K562 (cell line): ENCODE results near the gene TNFRSF11A. TPM values are rescaled to one million over a fixed set of nuclear protein-coding genes. Genes with fewer than 3 reads are reported as not detected.

Experiments
- ATAC-seq: fragments of 200-7000 bp; cut with Tn5 transposase; 3 replicates; pipeline ENCODE4 v1.9.1; 2020; ENCODE audit warnings: moderate library complexity
- BruUV-seq: library from RNA; stranded (reverse); fragments of 400-500 nt; replicated peaks from 2 replicates; lab custom pipeline; 2021; lab: Mats Ljungman, UMichigan
- CTCF ChIA-PET: fragments of 300-600 bp; formaldehyde crosslinking; extraction: SDS; loops from one replicate; lab custom pipeline; 2021; ENCODE audit warnings: low intra/inter-chr PET ratio; lab: Yijun Ruan, JAX
- POLR2A ChIA-PET: fragments of 300-600, 350-650 bp; sonication (Branson Sonifier 250); formaldehyde crosslinking; extraction: SDS; loops from one replicate; lab custom pipeline; 2021; ENCODE audit warnings: antibody characterized with exemption, inconsistent platforms; lab: Yijun Ruan, JAX
- DNase-seq, 4 experiments: peaks; one replicate each; pipeline versions ENCODE4 v3.0.0 to v3.0.0-alpha.2; 2011 to 2018; ENCODE audit warnings: low spot score in 3 of 4, mixed read lengths in 3 of 4; ENCODE audit errors: extremely low read depth in 1 of 4
- FAIRE-seq: peaks from 2 replicates; lab custom pipeline; 2011; peaks lifted over from hg19 to GRCh38; lab: Jason Lieb, UNC
- H2AFZ ChIP-seq: 2 replicates; pipeline ENCODE4 v1.6.0; 2011; ENCODE audit warnings: low read depth, low read length, control low read depth, inconsistent platforms
- H3K27ac ChIP-seq: fragments of 200-600 bp; 3 replicates; pipeline ENCODE4 v1.8.0; 2011; ENCODE audit warnings: low read depth, mild to moderate bottlenecking, control low read depth, inconsistent platforms, low read length, moderate library complexity, mixed read lengths; ENCODE audit errors: extremely low read depth
- H3K27me3 ChIP-seq, 2 experiments: fragments of 300-600 bp in 1 of 2; 2 replicates in 1 of 2; 3 replicates in 1 of 2; pipeline versions ENCODE4 v1.6.0 to v1.8.0; 2011; ENCODE audit warnings: inconsistent platforms in 2 of 2, low read length in 2 of 2, mild to moderate bottlenecking in 1 of 2, mixed read lengths in 1 of 2, moderate library complexity in 1 of 2; ENCODE audit not compliant: control insufficient read depth in 2 of 2, insufficient read depth in 2 of 2
- H3K36me3 ChIP-seq: fragments of 300-600 bp; 3 replicates; pipeline ENCODE4 v1.8.0; 2011; ENCODE audit warnings: mild to moderate bottlenecking, low read length, inconsistent platforms; ENCODE audit not compliant: control insufficient read depth, insufficient read depth
- H3K4me1 ChIP-seq, 2 experiments: fragments of 200-600 bp in 1 of 2; replicated peaks in 1 of 2; 2 replicates in 1 of 2; 3 replicates in 1 of 2; pipeline versions ENCODE4 v1.5.1 to v1.8.0; 2011; ENCODE audit warnings: inconsistent platforms in 2 of 2, low read length in 2 of 2, mild to moderate bottlenecking in 1 of 2, mixed read lengths in 1 of 2, moderate library complexity in 1 of 2; ENCODE audit not compliant: control insufficient read depth in 2 of 2, insufficient read depth in 2 of 2
- H3K4me2 ChIP-seq: 2 replicates; pipeline ENCODE4 v1.6.1; 2011; ENCODE audit warnings: low read length, control low read depth, inconsistent platforms, mixed read lengths; ENCODE audit not compliant: insufficient read depth
- H3K4me3 ChIP-seq: fragments of 200-600 bp; sonication (generic), shearing (Covaris generic); 2 replicates; pipeline ENCODE4 v1.5.1; 2016; ENCODE audit warnings: control low read depth, inconsistent platforms
- H3K79me2 ChIP-seq: fragments of 200-600 bp; 3 replicates; pipeline ENCODE4 v1.8.0; 2011; ENCODE audit warnings: low read length, inconsistent platforms; ENCODE audit not compliant: control insufficient read depth, insufficient read depth
- H3K9ac ChIP-seq, 2 experiments: 2 replicates each; pipeline versions ENCODE4 v1.6.0 to v1.6.1; 2011; ENCODE audit warnings: low read depth in 2 of 2, low read length in 2 of 2, control low read depth in 1 of 2, inconsistent platforms in 1 of 2, mild to moderate bottlenecking in 1 of 2, mixed read lengths in 1 of 2; ENCODE audit not compliant: insufficient read depth in 1 of 2
- H3K9me1 ChIP-seq: one replicate; pipeline ENCODE4 v1.6.0; 2011; ENCODE audit warnings: inconsistent platforms, mild to moderate bottlenecking, low read length, moderate library complexity; ENCODE audit not compliant: control insufficient read depth, insufficient read depth
- H3K9me3 ChIP-seq: replicated peaks from 2 replicates; pipeline ENCODE4 v1.5.1; 2011; ENCODE audit warnings: low read depth, low read length, inconsistent platforms; ENCODE audit not compliant: control insufficient read depth, insufficient read depth
- H4K20me1 ChIP-seq: replicated peaks from 2 replicates; pipeline ENCODE4 v1.6.1; 2011; ENCODE audit warnings: low read length, inconsistent platforms, mixed read lengths; ENCODE audit not compliant: control insufficient read depth, insufficient read depth
- ATF3 ChIP-seq, 2 experiments: fragments of 450-650 bp in 1 of 2; sonication (generic) in 1 of 2; formaldehyde crosslinking in 1 of 2; IDR thresholded peaks in 1 of 2; conservative IDR thresholded peaks in 1 of 2; 2 replicates each; pipeline versions ENCODE4 v1.6.1 to v1.8.1; 2016 to 2023; ENCODE audit warnings: mild to moderate bottlenecking in 2 of 2, moderate library complexity in 2 of 2, inconsistent platforms in 1 of 2, missing genetic modification reagents in 1 of 2
- CBX2 ChIP-seq: fragments of 200-600 bp; sonication (generic); IDR thresholded peaks from one replicate; pipeline ENCODE4 v1.6.1; 2012; ENCODE audit warnings: mild to moderate bottlenecking, low read length, inconsistent platforms; ENCODE audit not compliant: insufficient read depth, poor library complexity, severe bottlenecking
- HOXB6 ChIP-seq: fragments of 250-450 bp; sonication (Bioruptor Pico); IDR thresholded peaks from 2 replicates; pipeline ENCODE4 v1.5.1; 2022; ENCODE audit warnings: mild to moderate bottlenecking, borderline replicate concordance
- MIER1 ChIP-seq: fragments of 450-650 bp; IDR thresholded peaks from 2 replicates; pipeline ENCODE4 v1.6.1; 2016; ENCODE audit warnings: antibody characterized with exemption, mild to moderate bottlenecking, low read depth
- POLR2H ChIP-seq: IDR thresholded peaks from 2 replicates; pipeline ENCODE4 v1.6.1; 2016; ENCODE audit warnings: missing genetic modification characterization, low read depth, mild to moderate bottlenecking, control low read depth, missing compliant biosample characterization, moderate library complexity
- WGBS: fragments of 100-300 bp; shearing (Covaris generic); methylation state at CpG from one replicate; pipeline ENCODE4 v1.1.6; 2016; ENCODE audit warnings: low coverage, mixed read lengths; ENCODE audit not compliant: insufficient coverage; ENCODE audit errors: missing lambda C conversion rate; 5-methylcytosine and 5-hydroxymethylcytosine counted together
- in situ Hi-C: fragments of 300-500 bp; cut with MboI; formaldehyde crosslinking; loops from 4 replicates; pipeline ENCODE4 v1.15.0; 2018; ENCODE audit warnings: inconsistent platforms, mixed read lengths
- intact Hi-C: fragments of 100-400 bp; cut with micrococcal nuclease; formaldehyde crosslinking; loops from 2 replicates; pipeline ENCODE4 v1.14.2; 2022
- polyA plus RNA-seq, 8 experiments: library from polyadenylated mRNA; depleted of rRNA in 4 of 8; stranded (reverse) in 5 of 8; unstranded in 3 of 8; fragments of >200 nt; fragmentation: Nextera tagmentation in 2 of 8; fragmentation: Illumina TruSeq in 1 of 8; extraction: Ambion mirVana in 2 of 8; extraction: Trizol in 1 of 8; gene quantifications; 2 replicates each; pipeline versions ENCODE4 v1.2.1 to v1.2.3, GENCODE V29; 2011 to 2014; ENCODE audit warnings: inconsistent platforms in 1 of 8, missing spikeins in 1 of 8
- total RNA-seq, 7 experiments: library from RNA; depleted of rRNA in 6 of 7; stranded (reverse); fragments of >200 nt in 6 of 7; fragmentation: Illumina TruSeq in 2 of 7; extraction: Trizol in 2 of 7; gene quantifications; 2 replicates each; pipeline versions ENCODE4 v1.2.1 to v1.2.3, GENCODE V29; 2011 to 2021; ENCODE audit warnings: low replicate concordance in 1 of 7

TNFRSF11A gene
- total and polyA plus RNA-seq, 9 of the 15 experiments (the other 6 are each of a cell fraction or from before 2014, with no cell fraction given) = 0.03 to 0.06 (median 0.04) TPM; not detected in 6

GRCh38 chr18:62341473-62341872 is 16.4 kb downstream of the TNFRSF11A start:
- Histone ChIP-seq H3K79me2 (no peaks in the 10 kb centered on the region), H4K20me1 (peaks cover 4% of the 10 kb centered on the region; the same call in 1 of the 2 replicates), H3K9me3 (no peaks in the 10 kb centered on the region), H3K4me1 (no peaks in the 10 kb centered on the region; a peak in 1 of 5 replicates), H3K9ac (no peak overlapping the region), H2AFZ (no peak overlapping the region), H3K4me2 (no peak overlapping the region), H3K4me3 (no peak overlapping the region)
- CTCF ChIA-PET = no interaction called here
- in situ Hi-C loops = no loop called here
- no peak for DNase-seq
- TF ChIP-seq CBX2 (peak; percentile 11), MIER1 (no peak), POLR2H (tag) (no peak), HOXB6 (CRISPR knock-in tag) (no peak), ATF3 (IDR thresholded peaks at IDR 0.05) (no peak), ATF3 (CRISPR knock-in tag; conservative IDR thresholded peaks at IDR 0.05) (no peak)
- TF ChIP-seq, all 486 proteins: peak for 1
- 4% methylated on average over 3 of the region's 3 CpGs for WGBS
- POLR2A ChIA-PET = interaction anchor here (1.1 kb wide), 1 partner anchor 10 kb away, joined by 3 read pairs; no protein-coding TSS in a partner anchor
- Histone ChIP-seq H3K9me1 (no peaks in the 10 kb centered on the region), H3K36me3 (no peaks in the 10 kb centered on the region), H3K27me3 (peaks cover 21 to 32% of the 10 kb centered on the region in 2 experiments), H3K27ac (no peak overlapping the region)
- ATAC-seq = no peak
- FAIRE-seq = no peak
- intact Hi-C loops = no loop called here
- no TSS peak for BruUV-seq
